LNCaP clone FGC (cell line): Measurements from ENCODE around the gene BBS5.
"Not testable (repeated sequence)": the region's sequence is repeated elsewhere in the genome, so short reads cannot be mapped to it uniquely, and the experiment has no call there.

Source experiments
- DNase-seq: peaks from one replicate; pipeline ENCODE4 v3.0.0-alpha.2; 2011; ENCODE audit warnings: low read depth
- H3K4me3 ChIP-seq: 2 replicates; pipeline ENCODE4 v1.5.1; 2011; ENCODE audit warnings: mild to moderate bottlenecking, low read depth, low read length, control low read depth
- TF ChIP-seq, protein P1 (sequence below): IDR thresholded peaks from 2 replicates; pipeline ENCODE4 v1.5.1; 2012; ENCODE audit warnings: mild to moderate bottlenecking; ENCODE audit not compliant: control insufficient read depth, insufficient read depth; ENCODE audit errors: extremely low read depth

Gene BBS5

GRCh38 chr2:169509298-169509885 lies 30.1 kb downstream of the BBS5 start, which contains the start of gene KLHL41:
TSS of gene KLHL41 (plus strand) at chr2:169509702. CDS start at chr2:169509779, 77 bp downstream.
- TF ChIP-seq, protein P1, sequence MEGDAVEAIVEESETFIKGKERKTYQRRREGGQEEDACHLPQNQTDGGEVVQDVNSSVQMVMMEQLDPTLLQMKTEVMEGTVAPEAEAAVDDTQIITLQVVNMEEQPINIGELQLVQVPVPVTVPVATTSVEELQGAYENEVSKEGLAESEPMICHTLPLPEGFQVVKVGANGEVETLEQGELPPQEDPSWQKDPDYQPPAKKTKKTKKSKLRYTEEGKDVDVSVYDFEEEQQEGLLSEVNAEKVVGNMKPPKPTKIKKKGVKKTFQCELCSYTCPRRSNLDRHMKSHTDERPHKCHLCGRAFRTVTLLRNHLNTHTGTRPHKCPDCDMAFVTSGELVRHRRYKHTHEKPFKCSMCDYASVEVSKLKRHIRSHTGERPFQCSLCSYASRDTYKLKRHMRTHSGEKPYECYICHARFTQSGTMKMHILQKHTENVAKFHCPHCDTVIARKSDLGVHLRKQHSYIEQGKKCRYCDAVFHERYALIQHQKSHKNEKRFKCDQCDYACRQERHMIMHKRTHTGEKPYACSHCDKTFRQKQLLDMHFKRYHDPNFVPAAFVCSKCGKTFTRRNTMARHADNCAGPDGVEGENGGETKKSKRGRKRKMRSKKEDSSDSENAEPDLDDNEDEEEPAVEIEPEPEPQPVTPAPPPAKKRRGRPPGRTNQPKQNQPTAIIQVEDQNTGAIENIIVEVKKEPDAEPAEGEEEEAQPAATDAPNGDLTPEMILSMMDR, result no peak
- no peak within 1 kb of the TSS for H3K4me3 ChIP-seq
- no peak for DNase-seq

GRCh38 chr2:169509955-169510354 lies 30.7 kb downstream of the BBS5 start:
- TF ChIP-seq, protein P1, result no peak
- no peak for DNase-seq

GRCh38 chr2:169510496-169510895 lies 31.2 kb downstream of the BBS5 start:
- DNase-seq, result no peak
- H3K4me3 ChIP-seq, result no peak overlapping the region

More at GRCh38 chr2:169509955-169510354, 30.7 kb downstream of the BBS5 start:
- no peak overlapping the region for H3K4me3 ChIP-seq

DNA sequence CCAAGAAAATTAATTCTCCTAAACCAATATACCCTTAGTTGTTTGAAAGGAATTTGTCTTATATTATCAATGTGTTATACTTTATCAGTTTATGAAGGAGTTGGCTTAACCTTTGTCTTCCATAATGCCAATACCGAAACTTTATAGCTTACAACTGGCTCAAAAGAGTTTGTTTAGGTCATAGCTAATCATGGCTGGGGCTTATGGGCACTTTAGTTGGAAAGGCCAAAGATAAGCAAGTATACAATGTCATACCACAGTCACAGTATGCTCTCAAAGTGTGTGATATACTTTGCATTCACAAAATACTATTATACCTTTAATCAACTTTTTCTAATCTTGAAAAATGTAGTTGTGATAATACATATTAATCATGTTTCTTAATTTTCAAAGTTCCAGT lies 32.5 kb downstream of the BBS5 start:
- TF ChIP-seq, protein P1, result no peak
- H3K4me3 ChIP-seq, result no peak overlapping the region
- no peak for DNase-seq

More at GRCh38 chr2:169510496-169510895, 31.2 kb downstream of the BBS5 start:
- TF ChIP-seq, protein P1, result no peak

- TF ChIP-seq, protein P1, result no peak
- no peak for DNase-seq
- H3K4me3 ChIP-seq, result no peak overlapping the region
Measured at GRCh38 chr2:169512525-169512924, 33.2 kb downstream of the BBS5 start.

DNA sequence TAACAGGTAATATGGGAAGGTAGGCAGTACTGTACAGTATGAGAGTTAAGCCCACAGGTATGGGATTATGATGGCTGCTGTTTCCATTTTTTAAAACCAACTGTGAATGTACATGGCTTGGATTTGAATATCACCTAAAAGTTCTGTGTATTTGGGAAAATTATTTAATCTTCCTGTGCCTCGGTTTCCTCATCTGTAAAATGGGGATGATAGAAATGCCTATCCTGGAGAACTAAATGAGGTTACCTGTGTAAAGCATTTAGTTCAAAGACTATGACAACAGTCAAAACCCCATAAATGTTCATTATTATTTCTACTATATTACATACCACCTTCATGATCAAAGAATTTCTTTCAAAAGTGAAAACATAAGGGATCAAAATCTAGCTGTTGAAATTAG lies 33.8 kb downstream of the BBS5 start:
- no peak overlapping the region for H3K4me3 ChIP-seq
- TF ChIP-seq, protein P1, result no peak
- DNase-seq, result no peak

DNA sequence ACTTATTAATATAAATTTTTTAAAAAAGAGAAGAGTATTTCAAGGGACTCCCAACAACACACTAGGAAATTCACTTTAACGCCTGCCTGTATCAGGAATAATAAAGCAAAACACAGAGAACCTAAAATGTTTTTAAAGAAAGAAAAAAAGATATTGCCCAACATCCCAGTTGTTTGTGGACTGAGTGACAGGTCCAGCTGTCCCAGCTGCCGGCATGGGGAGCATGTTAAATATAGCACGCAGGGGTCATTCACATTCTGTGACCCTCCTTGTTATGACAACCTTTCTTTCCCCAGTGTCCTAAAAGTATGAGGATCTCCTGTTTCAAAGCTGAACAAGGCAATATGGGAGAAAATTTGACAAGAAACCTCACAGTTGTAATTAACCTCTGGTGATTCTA lies 34.6 kb downstream of the BBS5 start:
- DNase-seq, result no peak
- TF ChIP-seq, protein P1, result no peak
- H3K4me3 ChIP-seq, result no peak overlapping the region

DNA sequence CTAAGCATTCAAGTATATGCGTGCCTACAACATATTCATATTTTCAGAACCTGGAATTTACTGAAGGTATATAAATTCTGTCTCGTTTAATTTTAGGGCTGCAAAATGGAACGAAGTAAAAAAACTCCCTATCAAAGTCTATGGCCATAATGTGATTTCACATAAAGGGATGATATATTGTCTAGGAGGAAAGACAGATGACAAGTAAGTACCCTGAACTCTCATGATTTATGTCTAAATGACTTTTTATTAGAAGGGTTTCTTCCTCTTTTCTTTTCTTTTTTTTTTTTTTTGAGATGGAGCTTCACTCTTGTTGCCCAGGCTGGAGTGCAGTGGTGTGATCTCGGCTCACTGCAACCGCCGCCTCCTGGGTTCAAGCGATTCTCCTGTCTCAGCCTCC lies 35.5 kb downstream of the BBS5 start:
- not testable (repeated sequence) for H3K4me3 ChIP-seq

GRCh38 chr2:169516488-169516995 lies 37.2 kb downstream of the BBS5 start:
- not testable (repeated sequence) for DNase-seq, H3K4me3 ChIP-seq

More for the DNA sequence above, 35.5 kb downstream of the BBS5 start:
- not testable (repeated sequence) for DNase-seq
